ENCODE measurements around the gene TIGD7. TPM values are rescaled to one million over a fixed set of nuclear protein-coding genes. Genes with fewer than 3 reads are reported as not detected.

The TIGD7 gene
- total RNA-seq, 4 donors from 2014 or later, result 0.20 to 4.3 (median 2.5) TPM; not detected in 1

GRCh38 chr16:3249451-3249850, 55.8 kb downstream of the TIGD7 start:
- intact Hi-C loops (cut with DNase I; ENCODE audit: low total_unique reads), result no loop called here

DNA sequence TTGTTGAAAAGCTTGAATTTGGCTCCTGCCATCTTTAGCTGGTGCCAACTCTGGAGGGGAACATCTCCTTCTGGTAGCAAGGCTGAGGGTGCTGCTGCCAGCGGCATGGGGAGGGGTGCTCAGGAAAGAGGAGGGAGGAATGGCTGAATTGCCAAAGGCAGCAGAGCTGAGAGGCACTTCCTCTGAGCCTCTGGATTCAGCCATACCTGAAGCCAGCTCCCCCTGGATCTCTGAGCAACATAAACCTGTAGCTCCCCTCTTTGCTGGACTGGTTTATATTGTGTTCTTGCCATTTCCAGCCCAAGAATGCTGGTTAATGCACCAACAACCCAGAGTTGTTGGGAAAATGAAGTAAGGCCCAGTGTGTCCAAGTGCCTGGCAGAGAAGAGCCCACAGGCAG, 56.2 kb downstream of the TIGD7 start:
- intact Hi-C loops (cut with DNase I; ENCODE audit: low total_unique reads), result no loop called here
- TF ChIP-seq, protein P1, sequence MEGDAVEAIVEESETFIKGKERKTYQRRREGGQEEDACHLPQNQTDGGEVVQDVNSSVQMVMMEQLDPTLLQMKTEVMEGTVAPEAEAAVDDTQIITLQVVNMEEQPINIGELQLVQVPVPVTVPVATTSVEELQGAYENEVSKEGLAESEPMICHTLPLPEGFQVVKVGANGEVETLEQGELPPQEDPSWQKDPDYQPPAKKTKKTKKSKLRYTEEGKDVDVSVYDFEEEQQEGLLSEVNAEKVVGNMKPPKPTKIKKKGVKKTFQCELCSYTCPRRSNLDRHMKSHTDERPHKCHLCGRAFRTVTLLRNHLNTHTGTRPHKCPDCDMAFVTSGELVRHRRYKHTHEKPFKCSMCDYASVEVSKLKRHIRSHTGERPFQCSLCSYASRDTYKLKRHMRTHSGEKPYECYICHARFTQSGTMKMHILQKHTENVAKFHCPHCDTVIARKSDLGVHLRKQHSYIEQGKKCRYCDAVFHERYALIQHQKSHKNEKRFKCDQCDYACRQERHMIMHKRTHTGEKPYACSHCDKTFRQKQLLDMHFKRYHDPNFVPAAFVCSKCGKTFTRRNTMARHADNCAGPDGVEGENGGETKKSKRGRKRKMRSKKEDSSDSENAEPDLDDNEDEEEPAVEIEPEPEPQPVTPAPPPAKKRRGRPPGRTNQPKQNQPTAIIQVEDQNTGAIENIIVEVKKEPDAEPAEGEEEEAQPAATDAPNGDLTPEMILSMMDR (IDR thresholded peaks at IDR 0.05), result no peak
- TF ChIP-seq POLR2AphosphoS5 (IDR thresholded peaks at IDR 0.05) (no peak), EP300 (IDR thresholded peaks at IDR 0.05; ENCODE audit: low read depth) (no peak), POLR2A (IDR thresholded peaks at IDR 0.05) (no peak)
- 100% methylated on average over 1 of the region's 1 CpG for WGBS, 2 donors (ENCODE audit: low coverage in 1 of 2)
- H3K27ac ChIP-seq, result no peak overlapping the region
- H3K36me3 ChIP-seq, result no peaks in the 10 kb centered on the region
- no peak for DNase-seq
- in situ Hi-C loops (cut with MboI; ENCODE audit: low pct_ligation_motif_present in 1 of 4, low pct_unique_long_range_greater_than_20kb in 1 of 4, low sequenced_read_pairs in 3 of 4), result no loop called here
- H3K4me3 ChIP-seq, result no peak overlapping the region
- H3K4me1 ChIP-seq, result no peaks in the 10 kb centered on the region
- no peaks in the 10 kb centered on the region for H3K9me3 ChIP-seq
- H3K27me3 ChIP-seq, result no peaks in the 10 kb centered on the region

More at GRCh38 chr16:3249451-3249850, 55.8 kb downstream of the TIGD7 start:
- Histone ChIP-seq H3K27ac (no peak overlapping the region), H3K27me3 (peaks cover 4% of the 10 kb centered on the region), H3K4me1 (no peaks in the 10 kb centered on the region), H3K36me3 (no peaks in the 10 kb centered on the region), H3K9me3 (no peaks in the 10 kb centered on the region), H3K4me3 (no peak overlapping the region)
- 76% methylated on average over 13 of the region's 14 CpGs; no CpG with 5 or more reads in 1 of the 2 donors for WGBS, 2 donors (ENCODE audit: low coverage in 1 of 2)
- TF ChIP-seq POLR2A (IDR thresholded peaks at IDR 0.05), result no peak
- TF ChIP-seq EP300 (IDR thresholded peaks at IDR 0.05; ENCODE audit: low read depth), result no peak
- in situ Hi-C loops (cut with MboI; ENCODE audit: low pct_ligation_motif_present in 1 of 4, low pct_unique_long_range_greater_than_20kb in 1 of 4, low sequenced_read_pairs in 3 of 4), result no loop called here
- DNase-seq, result no peak

Other genes starting within 250 kb of the TIGD7 start
- gene IL32, start 239.8 kb downstream of the TIGD7 start, total RNA-seq, result 100 to 1,000 TPM in 3 of 4 donors, 10 to 100 TPM in 1; 21.9 to 720 (median 492) TPM
- not detected for gene ZSCAN10, start 206.1 kb downstream of the TIGD7 start, total RNA-seq
- 10 to 100 TPM in 3 of 4 donors, 1 to 10 TPM in 1; 5.2 to 16.3 (median 15.5) TPM for gene ZNF205, start 192.8 kb downstream of the TIGD7 start, total RNA-seq
- gene ZNF213, start 170.4 kb downstream of the TIGD7 start, total RNA-seq, result 10 to 100 TPM; 12.1 to 64.3 (median 16.1) TPM
- gene OR1F1, start 117.2 kb downstream of the TIGD7 start, total RNA-seq, result not detected
- gene ZNF200, start 70.3 kb downstream of the TIGD7 start, total RNA-seq, result 10 to 100 TPM in 1 of 4 donors, 1 to 10 TPM in 3; 4.9 to 13.0 (median 7.4) TPM
- 1 to 10 TPM in 1 of 4 donors, under 1 TPM in 3; 0.37 to 1.4 (median 0.54) TPM for gene MEFV, start 48.8 kb downstream of the TIGD7 start, total RNA-seq
- gene ZNF263, start 21.9 kb downstream of the TIGD7 start, total RNA-seq, result 10 to 100 TPM in 3 of 4 donors, 1 to 10 TPM in 1; 4.6 to 46.0 (median 36.8) TPM
- 10 to 100 TPM; 12.3 to 53.9 (median 25.5) TPM for gene ZNF75A, start 67 bp upstream of the TIGD7 start, total RNA-seq
- gene OR2C1, start 50.5 kb upstream of the TIGD7 start, total RNA-seq, result not detected
- gene ZSCAN32, start 95.6 kb upstream of the TIGD7 start, total RNA-seq, result 10 to 100 TPM in 3 of 4 donors, under 1 TPM in 1; 1.00 to 12.7 (median 11.6) TPM
- 10 to 100 TPM in 2 of 4 donors, 1 to 10 TPM in 2; 7.9 to 14.8 (median 11.4) TPM for gene ZNF174, start 95.8 kb upstream of the TIGD7 start, total RNA-seq
- gene ZNF597, start 138.1 kb upstream of the TIGD7 start, total RNA-seq, result 1 to 10 TPM in 2 of 4 donors, under 1 TPM in 2; 0.37 to 2.4 (median 0.91) TPM
- gene NAA60, start 138.2 kb upstream of the TIGD7 start, total RNA-seq, result 100 to 1,000 TPM in 1 of 4 donors, 10 to 100 TPM in 3; 57.3 to 247 (median 72.9) TPM
- gene C16orf90, start 190.1 kb upstream of the TIGD7 start, total RNA-seq, result not detected
- 10 to 100 TPM in 1 of 4 donors, 1 to 10 TPM in 3; 3.4 to 84.0 (median 8.4) TPM for gene CLUAP1, start 195.6 kb upstream of the TIGD7 start, total RNA-seq

Measured in transverse colon (tissue), 4 donors.